KMS-11 (cell line): Measurements from ENCODE around the gene ADCY6.
"Not testable (repeated sequence)": the region's sequence is repeated elsewhere in the genome, so short reads cannot be mapped to it uniquely, and the experiment has no call there.

Experiments used
- H2AFZ ChIP-seq: fragments of 200-600 bp; sonication (generic); 2 replicates; pipeline ENCODE4 v1.6.1; 2016; ENCODE audit warnings: antibody characterized with exemption, mixed run types, low read depth
- H3K27ac ChIP-seq: fragments of 200-600 bp; sonication (generic); 2 replicates; pipeline ENCODE4 v1.6.1; 2016; ENCODE audit warnings: mild to moderate bottlenecking, mixed run types
- H3K27me3 ChIP-seq: fragments of 200-600 bp; sonication (generic); 2 replicates; pipeline ENCODE4 v1.6.1; 2017; ENCODE audit warnings: mild to moderate bottlenecking, low read depth, mixed run types, moderate library complexity; ENCODE audit not compliant: insufficient read depth
- H3K36me3 ChIP-seq: fragments of 200-600 bp; sonication (generic); 2 replicates; pipeline ENCODE4 v1.6.1; 2017; ENCODE audit warnings: mild to moderate bottlenecking, mixed run types; ENCODE audit not compliant: insufficient read depth
- H3K4me1 ChIP-seq: fragments of 200-600 bp; sonication (generic); 2 replicates; pipeline ENCODE4 v1.6.1; 2016; ENCODE audit warnings: mild to moderate bottlenecking, low read depth, mixed run types; ENCODE audit not compliant: poor library complexity, severe bottlenecking
- H3K4me2 ChIP-seq: fragments of 200-600 bp; sonication (generic); 2 replicates; pipeline ENCODE4 v1.7.0; 2016; ENCODE audit warnings: mild to moderate bottlenecking, mixed run types
- H3K4me3 ChIP-seq: fragments of 200-600 bp; sonication (generic); IDR thresholded peaks from 2 replicates; pipeline ENCODE4 v1.6.1; 2017; ENCODE audit warnings: low read depth, low read length, mixed read lengths; ENCODE audit not compliant: insufficient read depth
- H3K79me2 ChIP-seq: fragments of 200-600 bp; sonication (generic); 2 replicates; pipeline ENCODE4 v1.6.1; 2016; ENCODE audit warnings: low read depth, mixed run types; ENCODE audit not compliant: insufficient read depth
- H3K9ac ChIP-seq: fragments of 200-600 bp; sonication (generic); 2 replicates; pipeline ENCODE4 v1.6.1; 2016; ENCODE audit warnings: mild to moderate bottlenecking, mixed run types
- H4K20me1 ChIP-seq: fragments of 200-600 bp; sonication (generic); 2 replicates; pipeline ENCODE4 v1.6.1; 2016; ENCODE audit warnings: mild to moderate bottlenecking, mixed run types; ENCODE audit not compliant: insufficient read depth
- CTCF ChIP-seq: fragments of 200-600 bp; sonication (generic); conservative IDR thresholded peaks from 2 replicates; pipeline ENCODE4 v1.6.1; 2017; ENCODE audit warnings: low read depth, mild to moderate bottlenecking, antibody characterized with exemption, low read length, moderate library complexity, mixed read lengths

Gene ADCY6

GRCh38 chr12:48739618-48740269, 49.1 kb downstream of the ADCY6 start:
- no peaks in the 10 kb centered on the region for H3K79me2 ChIP-seq
- no peak overlapping the region for H3K4me3 ChIP-seq
- TF ChIP-seq CTCF, result no peak
- H4K20me1 ChIP-seq, result no peaks in the 10 kb centered on the region
- H3K27ac ChIP-seq, result no peak overlapping the region
- H3K36me3 ChIP-seq, result no peaks in the 10 kb centered on the region
- peaks cover 21% of the 10 kb centered on the region for H3K4me1 ChIP-seq
- H3K9ac ChIP-seq, result no peak overlapping the region
- H3K4me2 ChIP-seq, result no peak overlapping the region
- no peaks in the 10 kb centered on the region for H3K27me3 ChIP-seq
- H2AFZ ChIP-seq, result no peak overlapping the region

GRCh38 chr12:48736456-48736855, 52.4 kb downstream of the ADCY6 start:
- H3K27me3 ChIP-seq, result no peaks in the 10 kb centered on the region
- no peak overlapping the region for H2AFZ ChIP-seq
- H3K4me1 ChIP-seq, result no peaks in the 10 kb centered on the region
- H3K27ac ChIP-seq, result no peak overlapping the region
- no peak overlapping the region for H3K4me2 ChIP-seq
- no peak overlapping the region for H3K9ac ChIP-seq
- no peaks in the 10 kb centered on the region for H3K36me3 ChIP-seq
- no peaks in the 10 kb centered on the region for H4K20me1 ChIP-seq
- H3K4me3 ChIP-seq, result no peak overlapping the region
- H3K79me2 ChIP-seq, result no peaks in the 10 kb centered on the region
- no peak for TF ChIP-seq CTCF

- Histone ChIP-seq H3K9ac (no peak overlapping the region), H4K20me1 (no peaks in the 10 kb centered on the region), H2AFZ (no peak overlapping the region), H3K27ac (no peak overlapping the region), H3K27me3 (no peaks in the 10 kb centered on the region), H3K4me2 (no peak overlapping the region), H3K4me1 (no peaks in the 10 kb centered on the region), H3K4me3 (no peak overlapping the region), H3K36me3 (no peaks in the 10 kb centered on the region), H3K79me2 (no peaks in the 10 kb centered on the region)
- no peak for TF ChIP-seq CTCF
Observed at GRCh38 chr12:48728807-48729206, 60.1 kb downstream of the ADCY6 start.

GRCh38 chr12:48720737-48721136, 68.2 kb downstream of the ADCY6 start:
- H3K4me1 ChIP-seq, result peaks cover 12% of the 10 kb centered on the region
- not testable (repeated sequence) for H3K27me3 ChIP-seq, H3K36me3 ChIP-seq, H3K4me2 ChIP-seq, H3K4me3 ChIP-seq, H4K20me1 ChIP-seq, H3K9ac ChIP-seq, H3K79me2 ChIP-seq, H3K27ac ChIP-seq, H2AFZ ChIP-seq

GRCh38 chr12:48720171-48720570, 68.7 kb downstream of the ADCY6 start:
- H3K36me3 ChIP-seq, H3K27ac ChIP-seq, H3K27me3 ChIP-seq, H3K4me3 ChIP-seq, H2AFZ ChIP-seq, H3K4me2 ChIP-seq, H4K20me1 ChIP-seq, H3K9ac ChIP-seq: not testable (repeated sequence)
- peaks cover 13% of the 10 kb centered on the region for H3K79me2 ChIP-seq
- peaks cover 18% of the 10 kb centered on the region for H3K4me1 ChIP-seq

- H3K79me2 ChIP-seq, result peaks cover 25% of the 10 kb centered on the region
- H4K20me1 ChIP-seq, H3K4me2 ChIP-seq, H3K27me3 ChIP-seq, H3K36me3 ChIP-seq, H2AFZ ChIP-seq, H3K4me3 ChIP-seq, H3K9ac ChIP-seq, H3K27ac ChIP-seq: not testable (repeated sequence)
- H3K4me1 ChIP-seq, result peaks cover 29% of the 10 kb centered on the region
Observed at GRCh38 chr12:48719002-48719401, 69.9 kb downstream of the ADCY6 start.
